H9 (cell line): ENCODE results near the gene SCN8A. TPM values are rescaled to one million over a fixed set of nuclear protein-coding genes. Genes with fewer than 3 reads are reported as not detected.

Source experiments
- DNase-seq: peaks from one replicate; pipeline ENCODE4 v3.0.0-alpha.2; 2017
- H2AFZ ChIP-seq: one replicate; pipeline ENCODE4 v1.6.1; 2013; ENCODE audit warnings: mild to moderate bottlenecking, low read length, control low read depth, moderate library complexity
- H2AK5ac ChIP-seq: 2 replicates; pipeline ENCODE4 v1.6.1; 2013; ENCODE audit warnings: low read length, control low read depth, mixed read lengths; ENCODE audit not compliant: insufficient read length
- H2BK120ac ChIP-seq: one replicate; pipeline ENCODE4 v1.6.1; 2013; ENCODE audit warnings: low read depth, mild to moderate bottlenecking, low read length, control low read depth, inconsistent platforms; ENCODE audit not compliant: poor library complexity, severe bottlenecking
- H2BK12ac ChIP-seq: 2 replicates; pipeline ENCODE4 v1.6.1; 2013; ENCODE audit warnings: low read length, control low read depth, mixed read lengths, low read depth; ENCODE audit not compliant: insufficient read length
- H2BK15ac ChIP-seq: 2 replicates; pipeline ENCODE4 v1.6.1; 2013; ENCODE audit warnings: low read depth, low read length, control low read depth
- H2BK20ac ChIP-seq: one replicate; pipeline ENCODE4 v1.6.1; 2013; ENCODE audit warnings: low read depth, mild to moderate bottlenecking, low read length, control low read depth, inconsistent platforms; ENCODE audit not compliant: poor library complexity, severe bottlenecking
- H2BK5ac ChIP-seq: 2 replicates; pipeline ENCODE4 v1.6.1; 2013; ENCODE audit warnings: low read length, control low read depth, mixed read lengths; ENCODE audit not compliant: insufficient read length
- H3K14ac ChIP-seq: 2 replicates; pipeline ENCODE4 v1.6.1; 2013; ENCODE audit warnings: low read length, control low read depth; ENCODE audit not compliant: insufficient read depth
- H3K18ac ChIP-seq: 2 replicates; pipeline ENCODE4 v1.6.1; 2013; ENCODE audit warnings: low read depth, mild to moderate bottlenecking, mixed read lengths, low read length, control low read depth; ENCODE audit not compliant: insufficient read length
- H3K23ac ChIP-seq: 2 replicates; pipeline ENCODE4 v1.6.1; 2013; ENCODE audit warnings: low read length, control low read depth, mixed read lengths, low read depth; ENCODE audit not compliant: insufficient read length
- H3K23me2 ChIP-seq: 2 replicates; pipeline ENCODE4 v1.6.1; 2013; ENCODE audit warnings: low read depth, mild to moderate bottlenecking, mixed read lengths, low read length, control low read depth; ENCODE audit not compliant: insufficient read length, poor library complexity, severe bottlenecking
- H3K27ac ChIP-seq: 2 replicates; pipeline ENCODE4 v1.5.1; 2013; ENCODE audit warnings: low read length, control low read depth, mixed read lengths, low read depth; ENCODE audit not compliant: insufficient read length
- H3K27me3 ChIP-seq: 2 replicates; pipeline ENCODE4 v1.6.1; 2013; ENCODE audit warnings: low read length, control low read depth, inconsistent platforms; ENCODE audit not compliant: insufficient read depth
- H3K4ac ChIP-seq: 2 replicates; pipeline ENCODE4 v1.6.1; 2013; ENCODE audit warnings: low read depth, mild to moderate bottlenecking, control low read depth, inconsistent platforms, low read length, moderate library complexity
- H3K4me1 ChIP-seq: 2 replicates; pipeline ENCODE4 v1.6.1; 2013; ENCODE audit warnings: low read length, control low read depth, inconsistent platforms; ENCODE audit not compliant: insufficient read depth
- H3K4me2 ChIP-seq: 2 replicates; pipeline ENCODE4 v1.6.1; 2013; ENCODE audit warnings: low read length, control low read depth, mixed read lengths; ENCODE audit not compliant: insufficient read length, insufficient read depth
- H3K56ac ChIP-seq: 2 replicates; pipeline ENCODE4 v1.6.1; 2013; ENCODE audit warnings: low read depth, mild to moderate bottlenecking, mixed read lengths, low read length, control low read depth; ENCODE audit not compliant: insufficient read length
- H3K79me1 ChIP-seq: 2 replicates; pipeline ENCODE4 v1.6.1; 2013; ENCODE audit warnings: low read depth, mild to moderate bottlenecking, moderate library complexity, low read length, control low read depth, inconsistent platforms; ENCODE audit not compliant: insufficient read depth, poor library complexity, severe bottlenecking
- H3K79me2 ChIP-seq: 2 replicates; pipeline ENCODE4 v1.6.1; 2013; ENCODE audit warnings: low read length, control low read depth, inconsistent platforms; ENCODE audit not compliant: insufficient read depth
- H3K9ac ChIP-seq: 2 replicates; pipeline ENCODE4 v1.6.1; 2013; ENCODE audit warnings: low read length, control low read depth, mixed read lengths; ENCODE audit not compliant: insufficient read length; ENCODE audit errors: extremely low read depth
- H3K9me3 ChIP-seq: one replicate; pipeline ENCODE4 v1.6.1; 2013; ENCODE audit warnings: low read depth, low read length, inconsistent platforms; ENCODE audit not compliant: control insufficient read depth
- H3T11ph ChIP-seq: one replicate; pipeline ENCODE4 v1.6.1; 2013; ENCODE audit warnings: mild to moderate bottlenecking, low read length, control low read depth, inconsistent platforms
- H4K20me1 ChIP-seq: one replicate; pipeline ENCODE4 v1.6.1; 2013; ENCODE audit not compliant: control insufficient read depth, insufficient read length, insufficient read depth
- H4K5ac ChIP-seq: 2 replicates; pipeline ENCODE4 v1.6.1; 2013; ENCODE audit warnings: low read depth, mild to moderate bottlenecking, mixed read lengths, low read length, control low read depth; ENCODE audit not compliant: insufficient read length
- H4K8ac ChIP-seq: replicated peaks from 2 replicates; pipeline ENCODE4 v1.6.1; 2013; ENCODE audit warnings: low read length, control low read depth, mixed read lengths, low read depth; ENCODE audit not compliant: insufficient read length
- H4K91ac ChIP-seq: 2 replicates; pipeline ENCODE4 v1.6.1; 2013; ENCODE audit warnings: low read depth, mild to moderate bottlenecking, moderate library complexity, mixed read lengths, low read length, control low read depth; ENCODE audit not compliant: insufficient read length
- H3K27ac Mint-ChIP-seq, 3 experiments: 2 replicates in 2 of 3; 3 replicates in 1 of 3; pipeline ENCODE4 v1.8.0; 2020 to 2021; ENCODE audit warnings: mixed read lengths in 3 of 3, mild to moderate bottlenecking in 1 of 3, moderate library complexity in 1 of 3
- H3K27me3 Mint-ChIP-seq: 2 replicates; pipeline ENCODE4 v1.8.0; 2021; ENCODE audit warnings: low read depth, mild to moderate bottlenecking, moderate library complexity, mixed read lengths
- H3K36me3 Mint-ChIP-seq, 3 experiments: 2 replicates in 2 of 3; 3 replicates in 1 of 3; pipeline ENCODE4 v1.8.0; 2020 to 2021; ENCODE audit warnings: low read depth in 3 of 3, mixed read lengths in 3 of 3; ENCODE audit not compliant: insufficient read depth in 1 of 3
- H3K4me1 Mint-ChIP-seq, 2 experiments: 2 replicates each; pipeline ENCODE4 v1.8.0; 2020; ENCODE audit warnings: mixed read lengths in 2 of 2
- H3K4me3 Mint-ChIP-seq, 2 experiments: 2 replicates in 1 of 2; 3 replicates in 1 of 2; pipeline ENCODE4 v1.8.0; 2020 to 2021; ENCODE audit warnings: mild to moderate bottlenecking in 2 of 2, mixed read lengths in 2 of 2, moderate library complexity in 1 of 2
- H3K9me3 Mint-ChIP-seq, 2 experiments: 2 replicates in 1 of 2; 3 replicates in 1 of 2; pipeline ENCODE4 v1.8.0; 2020; ENCODE audit warnings: mild to moderate bottlenecking in 2 of 2, mixed read lengths in 2 of 2, moderate library complexity in 1 of 2
- WGBS: extraction: QIAGEN DNeasy Blood & Tissue Kit; methylation state at CpG from one replicate; pipeline ENCODE4 v1.1.7; 2013; ENCODE audit warnings: missing lambda C conversion rate, low lambda C conversion rate, mixed read lengths; ENCODE audit not compliant: insufficient read length; ENCODE audit errors: extremely low coverage; 5-methylcytosine and 5-hydroxymethylcytosine counted together
- total RNA-seq: library from RNA; stranded (reverse); gene quantifications from 2 replicates; pipeline ENCODE4 v1.2.1, GENCODE V29; 2021
- TF ChIP-seq, protein P1 (sequence below): fragments of 200-600 bp; sonication (generic); conservative IDR thresholded peaks from 3 replicates; pipeline ENCODE4 v1.8.0; 2021; ENCODE audit warnings: antibody characterized with exemption, mild to moderate bottlenecking

The SCN8A gene
- total RNA-seq, 1 experiment from 2014 or later, result 15.2 TPM

DNA sequence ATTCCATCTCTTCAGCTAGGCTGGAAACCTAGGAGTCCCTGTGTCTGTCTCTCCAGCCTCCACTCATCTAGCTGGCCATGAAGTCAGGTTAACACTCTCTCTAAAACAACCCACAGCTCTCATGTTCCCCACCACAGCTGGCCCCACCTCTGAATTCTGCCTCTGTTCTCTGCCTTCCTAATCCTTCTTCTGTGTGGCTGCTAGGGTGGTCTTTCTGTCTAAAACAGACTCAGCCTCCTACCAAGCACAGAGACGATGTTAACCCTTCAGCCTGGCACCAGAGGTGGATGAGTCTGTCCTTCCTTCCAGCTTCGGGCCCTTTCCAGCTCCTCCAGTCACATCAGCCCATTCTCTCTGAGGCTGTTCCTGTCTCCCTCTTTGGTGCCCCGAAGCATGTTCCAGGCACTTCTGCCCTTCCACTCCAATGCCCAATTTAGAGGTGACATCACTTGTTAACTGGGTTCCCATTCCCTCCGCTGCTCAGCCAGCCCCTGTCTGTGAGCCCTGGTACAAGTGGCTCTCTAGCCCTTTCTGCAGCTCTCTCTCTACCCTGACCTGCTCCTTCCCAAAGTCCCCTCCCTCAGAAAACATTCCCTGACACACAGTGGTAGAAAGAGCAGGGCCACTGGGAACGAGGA, 248.4 kb downstream of the SCN8A start:
- no peak overlapping the region for H3K23ac ChIP-seq
- no peak overlapping the region for H3K27ac ChIP-seq
- Mint-ChIP-seq H3K4me1 (peaks cover 59 to 75% of the 10 kb centered on the region in 2 experiments), H3K27ac (peak overlapping the region; percentile 11 to 25 (median 16); a peak in 4 of 7 replicates), H3K4me3 (no peak overlapping the region), H3K9me3 (no peaks in the 10 kb centered on the region), H3K27me3 (peaks cover 25% of the 10 kb centered on the region), H3K36me3 (peaks cover 0 to 9% (median 3%) of the 10 kb centered on the region in 3 experiments; a peak in 3 of 7 replicates)
- H3K18ac ChIP-seq, result no peak overlapping the region
- no peak overlapping the region for H2BK5ac ChIP-seq
- H3K23me2 ChIP-seq, result no peaks in the 10 kb centered on the region
- no peak overlapping the region for H2BK20ac ChIP-seq
- TF ChIP-seq, protein P1, sequence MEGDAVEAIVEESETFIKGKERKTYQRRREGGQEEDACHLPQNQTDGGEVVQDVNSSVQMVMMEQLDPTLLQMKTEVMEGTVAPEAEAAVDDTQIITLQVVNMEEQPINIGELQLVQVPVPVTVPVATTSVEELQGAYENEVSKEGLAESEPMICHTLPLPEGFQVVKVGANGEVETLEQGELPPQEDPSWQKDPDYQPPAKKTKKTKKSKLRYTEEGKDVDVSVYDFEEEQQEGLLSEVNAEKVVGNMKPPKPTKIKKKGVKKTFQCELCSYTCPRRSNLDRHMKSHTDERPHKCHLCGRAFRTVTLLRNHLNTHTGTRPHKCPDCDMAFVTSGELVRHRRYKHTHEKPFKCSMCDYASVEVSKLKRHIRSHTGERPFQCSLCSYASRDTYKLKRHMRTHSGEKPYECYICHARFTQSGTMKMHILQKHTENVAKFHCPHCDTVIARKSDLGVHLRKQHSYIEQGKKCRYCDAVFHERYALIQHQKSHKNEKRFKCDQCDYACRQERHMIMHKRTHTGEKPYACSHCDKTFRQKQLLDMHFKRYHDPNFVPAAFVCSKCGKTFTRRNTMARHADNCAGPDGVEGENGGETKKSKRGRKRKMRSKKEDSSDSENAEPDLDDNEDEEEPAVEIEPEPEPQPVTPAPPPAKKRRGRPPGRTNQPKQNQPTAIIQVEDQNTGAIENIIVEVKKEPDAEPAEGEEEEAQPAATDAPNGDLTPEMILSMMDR, result no peak
- H4K20me1 ChIP-seq, result no peaks in the 10 kb centered on the region
- no CpG with 5 or more reads among the region's 5 CpGs for WGBS
- no peak overlapping the region for H3K4ac ChIP-seq
- no peak overlapping the region for H2BK120ac ChIP-seq
- H4K8ac ChIP-seq, result no peak overlapping the region
- no peak overlapping the region for H3K4me2 ChIP-seq
- H2BK15ac ChIP-seq, result no peak overlapping the region
- H3K14ac ChIP-seq, result no peak overlapping the region
- H2BK12ac ChIP-seq, result no peak overlapping the region
- H4K91ac ChIP-seq, result no peak overlapping the region
- no peaks in the 10 kb centered on the region; the same call in 1 of the 2 replicates for H3K4me1 ChIP-seq
- H3K56ac ChIP-seq, result no peak overlapping the region
- H2AK5ac ChIP-seq, result no peak overlapping the region
- DNase-seq, result no peak
- H3K79me1 ChIP-seq, result no peaks in the 10 kb centered on the region
- H3T11ph ChIP-seq, result no peak overlapping the region
- no peak overlapping the region for H2AFZ ChIP-seq
- no peaks in the 10 kb centered on the region for H3K9me3 ChIP-seq
- no peaks in the 10 kb centered on the region for H3K27me3 ChIP-seq
- no peak overlapping the region for H3K9ac ChIP-seq
- no peaks in the 10 kb centered on the region for H3K79me2 ChIP-seq
- no peak overlapping the region for H4K5ac ChIP-seq
